GM10248 (cell line): ENCODE results near the gene TAB2.

Experiments used
- CTCF ChIA-PET: fragments of 300-600 bp; sonication (Branson Sonifier 250); formaldehyde crosslinking; extraction: SDS; loops from one replicate; lab custom pipeline; 2021; ENCODE audit warnings: antibody characterized with exemption; lab: Yijun Ruan, JAX
- POLR2A ChIA-PET: fragments of 350-650 bp; sonication (Branson Sonifier 250); formaldehyde crosslinking; extraction: SDS; loops from one replicate; lab custom pipeline; 2020; ENCODE audit warnings: antibody characterized with exemption; lab: Yijun Ruan, JAX
- DNase-seq: peaks from one replicate; pipeline ENCODE4 v3.0.0; 2012; ENCODE audit errors: extremely low spot score
- CTCF ChIP-seq: IDR thresholded peaks from 2 replicates; pipeline ENCODE4 v1.5.1; 2012; ENCODE audit warnings: mild to moderate bottlenecking, low read depth; ENCODE audit errors: extremely low read depth, missing control alignments, control extremely low read depth

The TAB2 gene

GRCh38 chr6:149389509-149390297 is 72.2 kb downstream of the TAB2 start:
- no peak for DNase-seq
- CTCF ChIA-PET, result no interaction called here
- POLR2A ChIA-PET, result no interaction called here
- no peak for TF ChIP-seq CTCF

- ChIA-PET CTCF (interaction anchor here (0.7 to 1.8 kb wide), 6 partner anchors 11 to 310 kb away, joined by 3 to 5 read pairs (median 3); no protein-coding TSS in a partner anchor), POLR2A (no interaction called here)
- TF ChIP-seq CTCF, result no peak
- no peak for DNase-seq
Measured at GRCh38 chr6:149392093-149392492, 74.6 kb downstream of the TAB2 start.

- POLR2A ChIA-PET, result no interaction called here
- no peak for DNase-seq
- no peak for TF ChIP-seq CTCF
- CTCF ChIA-PET, result interaction anchor here (0.8 to 1.8 kb wide), 4 partner anchors 12 to 310 kb away, joined by 3 to 5 read pairs (median 3); no protein-coding TSS in a partner anchor
Measured at GRCh38 chr6:149392535-149392934, 75.0 kb downstream of the TAB2 start.

- ChIA-PET POLR2A (no interaction called here), CTCF (interaction anchor here (1.4 kb wide), 1 partner anchor 12 kb away, joined by 3 read pairs; no protein-coding TSS in a partner anchor)
- no peak for TF ChIP-seq CTCF
- no peak for DNase-seq
Measured at GRCh38 chr6:149393002-149393679, 75.6 kb downstream of the TAB2 start.

GRCh38 chr6:149395185-149395584 is 77.7 kb downstream of the TAB2 start:
- ChIA-PET CTCF (interaction anchor here (0.7 to 2.1 kb wide), 2 partner anchors 15 to 38 kb away, joined by 3 to 4 read pairs; no protein-coding TSS in a partner anchor), POLR2A (interaction anchor here (0.5 kb wide), 1 partner anchor 70 kb away, joined by 5 read pairs; no protein-coding TSS in a partner anchor)
- no peak for DNase-seq
- no peak for TF ChIP-seq CTCF

- TF ChIP-seq CTCF, result no peak
- POLR2A ChIA-PET, result no interaction called here
- DNase-seq, result no peak
- CTCF ChIA-PET, result interaction anchor here (0.9 to 1.6 kb wide), 4 partner anchors 12 to 34 kb away, joined by 3 to 6 read pairs (median 4); no protein-coding TSS in a partner anchor
Measured at GRCh38 chr6:149397384-149397783, 79.9 kb downstream of the TAB2 start.
